Tibial nerve (tissue), 3 donors: ENCODE measurements around the gene MN1.

Source experiments
- CTCF ChIP-seq, 5 experiments: fragments of 200-600 bp in 3 of 5; fragments of 450-650 bp in 2 of 5; sonication (generic) in 3 of 5; IDR thresholded peaks; one replicate each; pipeline ENCODE4 v1.5.1; 2016 to 2019; ENCODE audit warnings: antibody characterized with exemption in 5 of 5, mild to moderate bottlenecking in 3 of 5, moderate library complexity in 2 of 5
- POLR2A ChIP-seq, 2 donors: fragments of 450-650 bp; IDR thresholded peaks; one replicate each; pipeline ENCODE4 v1.6.1; 2017; ENCODE audit warnings: antibody characterized with exemption in 2 of 2, mild to moderate bottlenecking in 2 of 2, moderate library complexity in 2 of 2

- no peak for TF ChIP-seq POLR2A (IDR thresholded peaks at IDR 0.05)
- no peak for TF ChIP-seq CTCF (IDR thresholded peaks at IDR 0.05)
Measured at GRCh38 chr22:27829620-27830019, 28.1 kb upstream of the MN1 start.
